GM19043 (cell line): ENCODE data around the gene LRRC7.

ENCODE experiments used
- ATAC-seq: cut with Tn5 transposase; IDR thresholded peaks from one replicate; pipeline ENCODE4 v1.9.1; 2021; ENCODE audit warnings: low read depth; ENCODE audit not compliant: unreplicated experiment

Gene LRRC7

DNA sequence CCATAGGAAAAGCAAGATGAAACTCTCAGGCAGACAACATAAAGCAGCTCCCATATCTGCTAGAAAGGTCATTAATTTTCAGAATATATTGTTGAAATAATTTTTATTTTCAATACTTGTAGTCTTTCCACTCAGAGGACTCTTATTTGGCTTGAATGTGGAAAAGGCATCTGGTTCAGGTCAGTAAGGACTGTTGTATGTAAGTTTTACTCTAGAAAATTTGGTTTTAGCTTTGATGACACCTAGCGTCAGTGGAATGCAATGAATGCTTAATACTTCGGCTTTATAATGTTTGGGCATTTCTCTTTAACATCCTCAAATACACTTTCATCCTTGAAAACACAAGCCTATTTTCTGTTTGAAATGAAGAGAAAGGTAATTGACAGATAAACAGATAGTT, 574.4 kb downstream of the LRRC7 start:
- ATAC-seq, result no peak

DNA sequence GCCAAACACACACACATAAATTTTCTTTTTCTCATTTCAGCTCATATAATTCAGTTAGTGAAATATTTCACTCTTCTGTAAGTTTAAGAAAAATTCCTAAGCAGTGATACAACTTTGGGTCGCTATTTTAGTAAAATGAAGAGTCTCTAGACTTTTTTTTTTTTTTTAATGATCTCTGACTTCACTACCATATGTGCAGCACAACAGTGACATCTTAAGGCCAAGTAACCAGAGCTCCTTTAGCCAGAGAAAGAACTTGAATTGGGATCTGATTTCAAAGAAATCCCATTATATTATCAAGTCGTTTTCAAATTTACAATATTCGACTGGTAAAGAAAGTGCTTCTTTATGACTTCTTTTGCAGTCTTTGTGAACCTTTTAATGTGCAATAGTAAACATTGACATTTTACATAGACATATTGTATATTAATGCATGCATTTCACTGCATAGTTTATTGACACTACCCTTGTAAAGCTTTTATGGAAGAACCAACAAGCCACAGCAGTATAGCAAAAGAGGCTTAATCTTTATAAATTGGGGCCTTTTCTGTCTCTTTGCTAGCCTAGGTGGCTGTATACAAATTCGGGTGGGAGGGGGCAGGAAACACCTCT, 575.4 kb downstream of the LRRC7 start:
- ATAC-seq, result no peak

DNA sequence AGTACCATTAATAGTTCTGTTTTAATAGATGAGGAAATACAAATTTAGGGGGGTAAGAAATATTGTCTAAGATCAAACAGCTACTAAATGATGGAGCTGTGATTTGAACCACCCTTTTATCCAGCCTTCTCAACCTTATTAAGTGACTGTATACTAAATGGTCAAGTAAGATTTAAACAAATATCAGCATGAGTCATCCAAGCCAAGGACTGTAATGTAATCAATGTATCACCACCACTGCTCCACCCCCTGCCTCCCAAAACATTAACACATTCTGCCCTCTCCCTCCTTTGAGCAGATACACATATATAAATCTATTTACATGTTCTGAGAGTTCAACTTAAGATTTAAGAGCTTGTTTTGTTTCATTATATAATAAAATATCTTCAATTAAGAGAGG, 578.8 kb downstream of the LRRC7 start:
- ATAC-seq, result no peak

DNA sequence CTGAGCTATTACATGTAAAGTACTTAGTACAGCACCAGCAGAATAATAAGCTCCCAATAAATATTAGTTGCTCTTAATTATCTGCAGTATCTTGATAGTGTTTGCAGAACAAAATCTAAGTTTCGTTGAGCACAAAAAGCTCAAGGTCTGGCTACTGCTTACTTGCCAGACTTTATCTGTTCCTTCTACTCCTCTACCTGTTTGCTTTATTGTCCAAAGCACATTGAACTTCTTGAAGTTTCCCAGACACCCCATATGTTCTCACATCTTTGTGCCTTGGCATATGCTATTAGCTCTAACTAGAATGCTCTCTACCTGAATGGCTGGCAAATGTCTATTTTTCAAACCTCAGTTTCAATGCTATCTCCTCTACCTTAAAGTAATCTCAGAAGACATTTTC, 582.7 kb downstream of the LRRC7 start:
- ATAC-seq, result no peak

DNA sequence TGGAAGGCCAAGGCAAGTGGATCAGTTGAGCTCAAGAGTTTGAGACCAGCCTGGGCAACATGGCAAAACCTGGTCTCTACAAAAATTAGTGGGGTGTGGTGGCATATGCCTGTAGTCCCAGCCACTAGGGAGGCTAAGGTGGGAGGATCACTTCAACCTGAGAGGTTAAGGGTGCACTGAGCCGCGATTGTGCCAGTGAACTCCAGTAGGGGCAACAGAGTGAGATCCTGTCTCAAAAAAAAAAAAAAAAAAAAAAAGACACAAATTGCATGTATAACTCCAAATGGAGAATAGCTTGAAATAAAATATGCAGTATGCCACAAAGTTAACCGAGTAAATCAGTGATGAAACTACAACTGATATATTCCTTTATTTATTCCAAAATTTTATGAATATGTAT, 586.0 kb downstream of the LRRC7 start:
- ATAC-seq, result no peak

DNA sequence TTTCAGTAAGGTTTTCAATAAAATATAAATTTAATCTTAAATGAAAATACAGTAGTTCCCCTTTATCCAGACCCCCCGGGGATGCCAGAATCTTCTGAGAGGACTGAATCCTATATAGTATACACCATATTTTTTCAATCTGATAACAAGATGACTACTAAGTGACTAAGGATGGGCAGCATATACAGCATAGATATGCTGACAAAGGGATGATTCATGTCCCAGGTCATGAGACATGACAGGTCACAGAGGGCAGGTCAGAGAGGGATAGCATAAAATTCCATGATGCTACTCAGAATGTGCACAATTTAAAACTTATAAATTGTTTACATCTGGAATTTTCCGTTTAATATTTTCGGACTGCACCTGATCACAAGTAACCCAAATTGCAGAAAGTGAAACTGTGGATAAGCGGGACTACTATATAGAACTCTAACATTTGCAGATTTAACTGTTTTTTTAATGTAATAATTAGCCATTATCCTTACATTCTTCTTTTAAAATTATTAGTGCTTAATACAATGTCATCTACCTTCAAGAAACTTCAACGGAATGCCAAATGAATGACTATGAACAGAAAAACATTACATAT, 588.9 kb downstream of the LRRC7 start:
- no peak for ATAC-seq

DNA sequence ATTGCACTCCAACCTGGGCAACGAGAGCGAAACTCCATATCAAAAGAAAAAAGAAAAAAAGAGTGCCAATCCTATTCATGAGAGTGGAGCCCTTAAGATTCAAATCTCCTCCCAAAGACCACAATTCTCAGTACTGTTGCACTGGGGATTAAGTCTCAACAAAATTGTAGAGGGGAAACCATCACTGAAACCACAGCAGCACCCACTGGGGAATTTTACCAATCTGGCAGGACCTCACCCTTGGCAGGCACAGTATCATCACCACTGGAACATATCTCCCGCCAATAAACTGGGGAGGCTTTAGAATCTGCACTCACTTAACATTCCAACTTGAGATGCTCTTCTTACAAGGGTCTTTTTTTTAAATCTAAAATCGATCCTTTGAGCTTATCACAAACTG, 596.6 kb downstream of the LRRC7 start:
- no peak for ATAC-seq

DNA sequence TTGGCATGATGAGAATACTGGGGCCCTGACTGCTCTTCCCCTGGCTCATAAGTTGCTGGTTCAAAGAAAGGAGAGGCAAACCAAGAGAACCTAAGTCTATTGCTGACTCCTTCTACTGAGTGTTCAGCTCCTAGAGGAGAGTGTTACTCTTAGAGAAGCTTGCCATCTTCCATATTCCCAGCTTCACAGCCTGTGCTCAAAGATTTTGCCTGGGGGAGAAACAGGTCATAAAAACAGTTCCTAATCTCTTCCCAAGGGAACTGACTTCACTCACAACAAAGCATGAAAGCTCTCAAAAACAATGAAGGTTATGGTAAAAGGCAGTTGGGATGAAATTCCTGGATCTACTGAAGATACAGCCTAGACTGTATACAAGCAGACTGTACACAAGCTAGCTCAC, 600.6 kb downstream of the LRRC7 start:
- no peak for ATAC-seq

DNA sequence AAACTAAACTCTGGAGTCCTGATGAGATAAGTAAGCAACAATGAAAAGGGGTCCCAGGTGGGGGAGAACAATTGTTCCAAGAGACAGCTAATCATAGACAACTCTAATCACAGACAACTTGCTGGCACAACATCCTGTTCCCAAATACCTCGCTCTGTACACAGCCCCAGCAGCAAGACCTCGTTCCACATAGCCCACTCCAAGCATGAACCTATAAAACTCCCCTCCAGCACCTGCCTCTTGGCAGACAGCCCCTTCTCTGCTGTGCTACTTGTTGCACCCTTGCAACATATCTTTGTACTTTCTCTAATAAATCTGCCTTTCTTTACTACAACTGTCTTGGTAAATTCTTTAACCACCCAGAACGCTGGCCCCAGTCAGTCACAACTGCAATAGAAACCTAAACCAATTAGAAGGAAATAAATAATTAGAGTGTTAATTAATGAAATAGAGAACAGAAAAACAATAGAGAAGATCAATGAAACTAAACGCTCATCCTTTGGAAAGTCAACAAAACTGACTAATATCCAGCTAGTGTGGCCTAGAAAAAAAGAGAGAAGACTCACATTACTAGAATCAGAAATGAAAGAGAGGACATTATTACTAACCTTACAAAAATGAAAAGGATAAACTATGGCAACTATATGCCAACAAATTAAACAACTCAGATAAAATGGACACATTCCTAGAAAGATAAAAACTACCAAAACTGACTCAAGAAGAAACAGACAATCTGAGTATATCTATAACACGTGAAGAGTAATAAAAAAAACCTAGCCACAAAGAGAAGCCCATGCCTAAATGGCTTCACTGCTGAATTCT, 601.5 kb downstream of the LRRC7 start:
- no peak for ATAC-seq

DNA sequence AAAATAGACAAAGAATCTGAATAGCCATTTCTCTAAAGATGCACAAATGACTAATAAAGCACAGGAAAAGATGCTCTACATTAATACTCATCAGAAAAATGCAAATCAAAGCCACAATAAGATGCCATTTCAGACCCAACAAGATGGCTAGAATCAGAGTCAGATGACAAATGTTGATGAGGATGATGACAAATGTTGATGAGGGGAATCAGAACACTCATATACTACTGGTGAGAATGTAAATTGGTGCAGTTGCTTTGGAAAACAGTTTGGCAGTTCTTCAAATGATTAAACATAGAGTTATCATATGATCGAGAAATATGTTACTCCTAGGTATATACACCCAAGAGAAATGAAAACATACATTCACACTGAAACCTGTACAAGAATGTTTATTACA, 603.8 kb downstream of the LRRC7 start:
- no peak for ATAC-seq
